ENCODE measurements around the gene ZNF579.
"Not testable (repeated sequence)": the region's sequence is repeated elsewhere in the genome, so short reads cannot be mapped to it uniquely, and the experiment has no call there.

ZNF579 gene

DNA sequence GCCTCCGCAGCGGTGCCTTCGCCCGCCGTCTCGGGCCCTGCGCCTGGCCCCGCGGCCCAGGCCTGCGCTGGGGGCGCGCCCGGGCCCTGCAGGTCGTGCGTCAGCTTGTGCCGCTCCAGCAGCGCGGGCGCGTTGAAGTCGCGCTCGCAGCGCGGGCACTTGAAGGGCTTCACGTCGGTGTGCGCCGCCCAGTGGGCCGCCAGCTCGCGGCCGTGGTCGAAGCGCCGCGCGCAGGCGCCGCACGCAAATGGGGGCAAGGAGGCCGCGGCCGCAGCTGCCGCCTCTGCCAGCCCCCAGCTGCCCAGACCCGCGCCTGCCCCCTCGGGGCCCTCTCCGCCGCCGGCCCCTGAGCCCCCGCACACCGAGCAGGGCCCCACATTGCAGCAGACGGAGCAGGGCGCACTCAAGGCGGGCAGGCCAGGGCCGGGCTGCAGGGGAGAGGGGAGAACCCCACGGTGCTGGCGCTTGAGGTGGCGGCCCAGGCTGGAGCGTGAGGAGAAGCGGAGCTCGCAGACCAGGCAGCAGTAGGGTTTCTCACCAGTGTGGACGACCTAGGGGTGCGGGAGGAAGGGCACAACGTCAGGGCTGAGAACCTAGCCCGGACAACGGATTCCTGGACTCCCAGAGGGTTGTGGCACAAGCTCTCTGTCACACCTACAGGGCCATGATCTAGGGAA is 12.6 kb upstream of the ZNF579 start:
- no peak for DNase-seq

DNA sequence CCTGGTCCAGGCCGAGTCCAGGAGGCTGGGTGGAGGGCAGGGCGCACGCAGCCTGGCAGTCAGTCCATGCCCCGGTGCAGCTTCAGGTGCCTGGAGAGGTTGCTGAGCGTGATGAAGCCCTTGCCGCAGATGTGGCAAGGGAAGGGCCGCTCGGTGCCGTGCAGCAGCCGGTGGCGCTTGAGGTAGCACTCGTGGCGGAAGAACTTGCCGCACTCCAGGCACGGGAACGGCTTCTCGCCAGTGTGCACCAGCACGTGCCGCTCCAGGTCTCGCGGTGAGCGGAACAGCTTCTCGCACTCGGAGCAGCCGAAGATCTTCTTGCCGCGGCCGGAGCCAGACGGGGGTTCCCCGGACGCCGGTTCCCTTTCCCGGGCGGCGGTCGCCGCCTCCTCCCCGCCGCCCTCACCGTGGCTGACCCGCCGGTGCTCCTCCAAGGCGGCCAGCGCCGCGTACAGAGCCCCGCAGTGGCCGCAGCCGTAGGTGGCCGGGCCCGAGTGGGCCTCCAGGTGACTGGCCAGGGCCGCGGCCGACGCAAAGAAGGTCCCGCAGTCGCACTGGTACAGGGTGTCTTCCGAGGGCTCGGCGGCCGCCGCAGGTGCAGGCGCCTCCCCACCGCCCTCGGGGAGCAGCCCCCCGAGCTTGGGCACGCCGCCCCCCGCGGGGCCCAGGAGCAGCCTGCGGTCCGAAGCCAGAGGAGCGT is 11.9 kb upstream of the ZNF579 start:
- DNase-seq = no peak

DNA sequence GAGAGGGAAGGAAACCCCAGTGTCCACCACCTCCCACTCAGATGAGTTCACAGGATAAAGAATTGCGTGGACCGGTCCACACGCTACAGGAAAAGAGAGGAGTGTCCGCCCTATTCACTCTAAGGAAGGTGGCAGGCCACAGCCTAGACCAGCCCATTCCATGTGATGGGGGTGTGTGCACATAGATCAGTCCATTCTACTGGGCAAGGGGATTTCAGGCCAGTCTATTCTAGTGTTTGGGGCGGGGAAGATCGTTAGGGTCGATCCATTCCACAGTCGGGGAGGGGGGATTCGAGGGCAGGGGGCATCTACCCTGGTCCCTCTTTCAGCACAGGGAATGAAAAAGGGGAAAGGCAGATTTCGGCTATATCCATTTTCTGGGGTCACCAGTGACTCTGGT is 10.9 kb upstream of the ZNF579 start:
- no peak for DNase-seq

DNA sequence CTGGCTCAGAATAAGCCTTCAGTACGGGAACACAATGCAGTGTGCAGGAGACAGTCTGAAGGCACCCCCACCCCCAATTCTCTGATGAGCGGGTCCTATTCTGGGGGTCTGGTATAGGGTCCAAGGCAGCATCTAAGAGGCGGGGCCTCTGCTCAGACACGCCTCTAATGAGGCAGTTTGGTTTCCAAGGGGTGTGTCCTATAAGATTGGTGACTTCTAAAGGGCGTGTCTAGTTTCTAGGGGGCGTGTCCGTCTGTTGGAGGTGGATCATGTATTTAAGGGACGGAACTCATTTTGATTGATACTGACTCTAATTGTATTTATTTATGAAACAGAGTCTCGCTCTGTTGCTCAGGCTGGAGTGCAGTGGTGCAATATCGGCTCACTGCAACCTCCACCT is 10.0 kb upstream of the ZNF579 start:
- no peak for DNase-seq

DNA sequence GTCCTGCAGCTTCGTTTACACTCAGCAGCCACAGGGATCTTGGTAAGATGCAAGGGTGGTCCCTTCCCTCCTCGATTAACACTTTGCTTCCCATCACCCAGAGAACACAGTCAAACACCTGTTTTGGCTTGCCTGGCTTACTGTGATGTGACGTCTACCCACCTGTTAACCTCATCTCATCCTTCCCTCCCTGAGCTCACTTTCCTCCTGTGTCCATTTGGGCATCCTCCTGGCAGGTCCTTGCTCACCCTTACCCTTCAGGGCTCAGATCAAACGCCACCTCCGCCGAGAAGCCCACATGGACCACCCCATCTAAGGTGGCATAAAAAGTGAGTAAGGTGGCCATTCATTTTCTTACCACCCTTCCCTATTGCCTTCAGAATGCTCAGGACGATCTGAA is 9.5 kb upstream of the ZNF579 start:
- no peak for DNase-seq

DNA sequence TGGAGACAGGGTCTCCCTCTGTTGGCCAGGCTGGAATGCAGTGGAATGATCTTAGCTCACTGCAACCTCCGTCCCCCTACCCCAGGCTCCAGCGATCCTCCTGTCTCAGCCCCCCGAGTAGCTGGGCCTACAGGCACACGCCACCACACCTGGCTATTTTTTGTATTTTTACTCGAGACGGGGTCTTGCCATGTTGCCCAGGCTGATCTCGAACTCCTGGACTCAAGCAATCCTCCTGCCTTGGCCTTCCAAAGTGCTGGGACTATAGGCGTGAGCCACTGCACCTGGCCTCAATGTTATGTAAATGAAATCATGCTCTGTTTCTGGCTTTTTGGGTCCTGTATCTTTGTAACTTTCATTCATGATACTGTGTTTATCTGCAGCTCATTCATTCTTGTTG is 8.1 kb upstream of the ZNF579 start:
- no peak for DNase-seq

DNA sequence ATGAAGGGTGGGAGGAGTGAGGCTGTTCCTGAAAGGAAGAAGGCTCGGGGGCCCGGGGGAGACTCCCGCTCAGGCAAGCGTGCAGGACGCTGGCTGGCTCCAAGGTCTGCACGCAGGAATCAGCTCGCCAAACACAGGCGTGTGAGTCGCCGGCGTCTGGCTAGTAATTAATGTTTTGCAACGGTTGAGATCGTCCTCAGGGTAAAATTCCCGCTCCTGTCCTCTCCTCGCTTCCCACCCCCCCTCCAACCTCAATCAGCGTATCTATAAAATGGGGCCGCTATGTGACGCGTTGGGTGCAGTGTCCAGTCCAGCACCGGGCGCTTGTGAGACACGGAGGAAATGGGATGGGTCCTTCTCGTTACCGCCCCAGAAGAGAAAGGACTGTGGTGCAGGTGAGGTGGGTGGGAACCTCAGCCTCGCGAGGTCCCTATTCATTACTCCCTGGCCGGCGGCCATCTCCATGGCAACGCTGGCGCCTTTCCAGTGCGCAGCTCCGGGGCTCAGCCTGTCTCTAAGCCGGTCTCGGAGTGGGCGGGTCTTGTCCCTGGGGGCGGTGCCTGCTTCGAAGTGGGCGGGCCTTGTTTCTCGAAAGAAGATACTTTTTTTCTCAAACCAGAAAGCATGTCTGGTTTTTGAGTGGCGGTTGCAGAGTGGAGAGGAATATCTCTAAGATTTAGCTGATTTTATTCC is 6.5 kb upstream of the ZNF579 start:
- DNase-seq = peak; percentile 90

DNA sequence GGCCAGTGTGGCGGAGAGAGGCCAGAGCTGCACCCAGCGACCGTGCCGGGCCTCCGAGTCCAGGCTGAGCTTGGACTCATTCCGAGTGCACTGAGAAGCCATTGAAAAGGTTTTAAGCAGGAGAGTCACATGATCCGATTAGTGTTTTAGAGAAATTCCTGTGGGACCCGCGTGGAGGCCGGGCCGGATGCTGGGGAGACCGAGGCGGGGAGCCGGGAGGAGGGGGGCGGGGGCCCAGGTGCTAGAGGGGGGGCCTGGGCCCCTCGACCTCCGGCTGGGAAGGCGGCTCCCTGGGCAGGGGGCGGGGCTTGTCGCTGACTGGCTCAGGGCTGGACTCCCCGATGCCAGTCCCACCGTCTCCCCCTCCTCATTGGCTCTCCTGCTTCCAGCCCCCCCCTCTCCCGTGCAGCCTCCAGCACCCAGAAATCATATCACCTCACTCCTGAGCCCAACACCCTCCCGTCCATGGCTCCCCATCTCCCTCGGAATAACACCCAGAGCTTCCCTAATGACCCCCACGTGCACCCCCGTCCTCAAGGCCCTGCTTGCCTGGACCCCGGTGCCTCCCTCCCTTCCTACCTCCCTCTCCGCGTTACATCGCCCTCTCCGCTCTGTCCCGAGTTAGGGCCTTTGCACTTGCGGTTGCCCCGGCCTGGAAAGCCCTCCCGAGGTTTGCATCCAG is 5.2 kb upstream of the ZNF579 start:
- peak; percentile 79 for DNase-seq

DNA sequence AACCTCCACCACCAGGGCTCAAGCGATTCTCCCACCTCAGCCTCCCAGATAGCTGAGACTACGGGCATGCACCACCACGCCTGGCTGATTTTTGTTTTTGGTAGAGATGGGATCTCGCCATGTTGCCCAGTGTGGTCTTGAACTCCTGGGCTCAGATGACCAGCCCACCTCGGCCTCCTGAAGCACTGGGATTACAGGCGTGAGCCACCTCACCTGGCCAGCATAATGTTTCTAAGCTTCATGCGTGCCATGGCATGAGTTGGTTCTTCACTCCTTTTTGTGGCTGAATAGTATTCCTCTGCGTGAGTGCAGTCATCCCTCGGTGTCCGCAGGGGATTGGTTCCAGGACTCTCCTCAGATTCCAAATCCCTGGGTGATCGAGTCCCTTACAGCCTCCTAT is 4.2 kb upstream of the ZNF579 start:
- DNase-seq = no peak

DNA sequence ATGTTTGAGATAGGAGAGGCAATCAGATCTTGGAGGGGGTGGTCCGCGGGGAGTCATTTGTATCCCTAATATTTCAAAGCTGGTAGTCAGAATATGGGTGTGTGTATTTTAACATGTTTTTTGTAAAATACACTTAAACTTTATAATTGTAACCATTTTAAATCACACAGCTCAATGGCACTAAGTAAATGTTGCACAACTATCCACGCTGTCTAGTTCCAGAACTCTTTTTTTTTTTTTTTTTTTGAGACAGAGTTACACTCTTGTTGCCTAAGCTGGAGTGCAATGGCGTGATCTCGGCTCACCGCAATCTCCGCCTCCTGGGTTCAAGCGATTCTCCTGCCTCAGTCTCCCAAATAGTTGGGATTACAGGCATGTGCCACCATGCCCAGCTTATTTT is 3.2 kb upstream of the ZNF579 start:
- DNase-seq = not testable (repeated sequence)

DNA sequence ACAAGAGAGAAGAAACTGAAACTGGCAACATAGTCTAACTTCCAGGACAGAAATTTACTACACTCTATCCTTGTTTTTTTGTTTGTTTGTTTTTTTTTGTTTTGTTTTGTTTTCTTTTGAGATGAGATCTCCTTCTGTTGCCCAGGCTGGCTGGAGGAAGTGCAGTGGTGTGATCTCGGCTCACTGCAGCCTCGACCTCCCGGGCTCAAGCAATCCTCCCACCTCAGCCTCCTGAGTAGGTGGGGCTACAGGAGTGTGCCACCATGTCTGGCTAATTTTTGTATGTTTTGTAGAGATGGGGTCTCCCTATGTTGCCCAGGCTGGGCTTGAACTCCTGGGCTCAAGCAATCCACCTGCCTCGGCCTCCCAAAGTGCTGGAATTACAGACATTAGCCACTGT is 1.6 kb upstream of the ZNF579 start:
- not testable (repeated sequence) for DNase-seq

DNA sequence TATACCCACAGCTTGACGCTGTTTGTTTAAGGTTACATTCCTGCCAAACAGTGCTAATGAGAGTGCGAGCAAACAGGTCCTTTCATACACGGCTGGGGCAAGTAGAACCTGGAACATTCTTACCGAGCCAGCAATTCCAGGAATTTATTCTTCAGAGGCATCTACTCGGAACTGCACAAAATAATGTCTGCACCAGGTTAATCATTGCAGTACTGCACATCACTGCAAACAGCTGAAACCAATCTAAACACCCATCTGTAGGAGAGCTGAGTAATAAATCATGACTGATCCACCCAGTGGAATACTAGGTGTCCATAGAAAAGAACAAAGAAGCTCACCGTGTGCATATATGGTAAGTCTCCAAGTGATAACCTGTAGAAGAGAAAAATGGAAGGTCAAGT is 1.2 kb upstream of the ZNF579 start:
- no peak for DNase-seq

DNA sequence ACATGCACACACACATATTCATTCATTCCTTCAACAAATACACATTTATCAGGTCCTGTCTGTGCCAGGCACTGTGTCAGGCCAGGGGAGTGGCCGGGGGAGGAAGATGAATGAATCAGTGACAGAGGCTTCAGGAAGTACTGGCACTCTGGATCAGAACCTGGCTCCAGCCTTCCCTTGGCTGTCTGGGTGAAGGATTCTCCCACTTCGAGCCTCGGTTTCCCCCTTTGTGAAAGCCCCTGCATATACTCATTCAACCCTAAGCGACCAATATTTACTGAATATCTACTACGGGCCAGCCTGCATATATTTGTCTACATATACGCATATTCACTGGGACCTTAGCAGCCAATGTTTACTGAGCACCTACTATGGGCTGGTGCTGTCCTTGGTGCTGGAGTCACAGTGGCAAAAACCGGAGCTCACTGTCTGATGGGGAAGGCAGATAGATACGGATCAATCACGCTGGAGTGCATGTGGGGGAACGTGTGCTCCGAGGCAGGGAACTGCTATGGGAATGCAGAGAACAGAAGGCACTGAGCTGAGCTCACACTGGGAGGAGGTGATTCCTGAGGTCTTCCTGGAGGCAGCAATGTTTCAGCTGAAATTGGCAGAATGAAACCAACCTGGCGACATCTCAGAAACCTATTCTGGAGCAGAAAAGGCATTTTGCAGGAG is 636 bp upstream of the ZNF579 start:
- peak; percentile 32 for DNase-seq

DNA sequence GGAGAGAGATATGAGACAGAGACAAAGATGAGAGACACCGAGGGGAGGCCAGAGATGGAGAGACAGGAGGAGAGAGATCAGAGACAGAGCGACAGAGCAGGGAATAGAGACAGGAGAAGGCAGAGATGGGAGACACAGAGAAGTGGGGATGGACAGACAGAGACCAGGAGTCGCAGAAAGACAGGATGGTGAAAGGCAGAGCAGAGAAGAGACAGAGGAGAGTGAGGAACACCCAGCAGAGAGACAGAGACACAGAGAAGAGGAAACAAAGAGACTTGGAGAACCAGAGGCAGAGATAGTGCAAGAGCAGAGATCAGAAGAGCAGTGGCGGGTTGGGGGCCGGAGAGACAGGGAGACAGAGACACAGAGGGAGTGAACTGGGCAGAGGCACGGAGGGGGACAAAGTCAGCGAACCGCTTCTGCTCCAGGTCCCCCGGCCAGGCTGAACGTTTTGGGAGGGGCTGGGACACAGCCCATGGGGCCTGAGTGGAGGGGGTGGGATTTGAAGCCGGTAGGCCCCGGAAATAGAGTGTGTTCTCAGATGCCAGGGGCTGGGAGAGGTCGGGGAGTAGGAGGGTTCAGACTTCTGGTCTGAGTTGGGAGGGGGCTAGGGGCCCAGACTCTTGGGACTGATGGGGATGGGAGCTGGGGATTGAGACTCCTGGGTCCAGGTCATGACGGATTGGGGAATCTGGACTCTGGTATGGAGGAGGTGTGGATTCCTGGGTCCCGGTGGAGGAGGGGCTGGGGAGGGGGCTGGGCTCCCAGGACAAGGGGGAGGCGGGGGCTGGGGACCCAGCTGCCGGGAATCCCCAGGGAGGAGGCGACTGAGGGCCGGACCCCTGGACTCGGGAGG is 654 bp downstream of the ZNF579 start:
- peak; percentile 9 for DNase-seq

DNA sequence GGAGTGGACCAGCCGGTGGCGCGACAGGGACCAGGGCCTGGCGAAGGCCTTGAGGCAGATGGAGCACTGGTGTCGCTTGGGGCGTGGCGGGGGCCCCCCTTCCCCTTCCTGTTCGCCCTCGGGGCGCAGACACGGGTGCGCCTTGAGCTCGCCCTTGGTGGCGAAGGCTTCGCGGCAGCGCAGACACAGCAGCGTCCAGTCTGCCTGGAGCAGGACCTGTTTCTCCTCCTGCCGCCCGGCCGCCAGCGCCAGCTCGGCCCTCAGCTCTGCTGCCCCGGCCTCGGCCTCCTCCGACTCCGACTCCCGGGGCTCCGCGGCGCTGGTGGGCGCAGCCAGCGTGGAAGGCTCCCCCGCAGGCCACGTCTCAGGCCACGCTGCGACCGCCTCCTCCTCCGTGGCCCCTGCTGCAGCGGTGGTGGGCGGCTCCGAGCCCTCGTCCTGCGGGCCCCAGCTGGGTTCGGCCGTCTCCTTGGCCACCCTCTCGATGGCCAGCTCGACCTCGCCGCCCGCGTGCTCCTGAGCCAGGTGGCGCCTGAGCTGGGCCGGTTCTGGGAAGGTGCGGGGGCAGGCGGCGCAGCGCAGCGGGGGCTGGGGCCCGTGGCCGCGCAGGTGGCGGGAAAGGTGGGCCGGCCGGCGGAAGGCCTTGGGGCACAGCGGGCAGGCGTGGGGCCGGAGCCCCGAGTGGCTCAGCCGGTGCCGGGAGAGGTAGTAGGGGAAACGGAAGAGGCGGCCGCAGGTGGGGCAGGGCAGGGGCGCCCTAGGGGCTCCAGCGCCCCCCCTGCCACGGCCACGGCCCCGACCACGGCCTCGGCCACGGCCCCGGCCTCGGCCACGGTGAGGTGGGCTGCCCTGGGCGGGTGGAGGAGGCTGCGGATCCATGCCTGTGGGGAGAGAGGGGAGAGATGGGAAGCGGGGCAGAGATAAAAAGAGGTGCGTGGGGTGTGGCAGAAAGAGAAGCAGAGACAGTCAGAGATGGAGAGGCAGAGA is 1.6 kb downstream of the ZNF579 start:
- DNase-seq = no peak

DNA sequence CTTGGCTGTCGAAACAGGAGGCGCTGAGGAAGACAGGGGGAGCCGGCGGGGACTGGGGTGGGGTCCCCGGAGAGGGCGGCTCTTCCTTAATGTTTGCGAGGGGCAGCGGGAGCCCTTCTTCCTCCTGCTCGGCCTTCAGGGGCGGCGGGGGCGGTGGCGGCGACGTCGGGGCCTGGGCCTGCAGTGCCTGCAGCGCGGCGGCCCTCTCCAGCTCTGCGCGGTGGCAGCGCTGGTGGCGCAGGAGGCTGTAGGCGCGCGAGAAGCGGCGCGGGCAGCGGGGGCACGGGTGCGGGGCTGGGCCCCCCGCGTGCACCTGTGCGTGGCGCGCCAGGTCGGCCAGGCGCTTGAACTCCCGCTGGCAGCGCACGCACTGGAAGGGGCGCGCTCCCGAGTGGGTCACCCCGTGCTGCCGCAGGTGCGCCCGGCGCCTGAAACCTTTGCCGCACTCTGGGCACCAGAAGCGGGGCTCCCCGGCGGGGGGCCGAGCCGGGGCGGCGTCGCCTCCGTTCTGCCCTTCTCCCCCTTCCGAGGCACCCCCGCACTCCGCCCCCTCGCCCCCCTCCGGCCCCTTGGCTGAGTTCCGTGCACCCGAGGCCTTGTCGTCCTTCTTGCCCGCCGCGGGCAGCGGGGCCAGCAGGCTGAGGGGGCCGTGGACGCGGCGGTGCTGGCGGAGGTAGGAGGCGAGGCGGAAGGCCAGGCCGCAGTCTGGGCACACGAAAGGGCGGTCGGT is 2.5 kb downstream of the ZNF579 start:
- no peak for DNase-seq

DNA sequence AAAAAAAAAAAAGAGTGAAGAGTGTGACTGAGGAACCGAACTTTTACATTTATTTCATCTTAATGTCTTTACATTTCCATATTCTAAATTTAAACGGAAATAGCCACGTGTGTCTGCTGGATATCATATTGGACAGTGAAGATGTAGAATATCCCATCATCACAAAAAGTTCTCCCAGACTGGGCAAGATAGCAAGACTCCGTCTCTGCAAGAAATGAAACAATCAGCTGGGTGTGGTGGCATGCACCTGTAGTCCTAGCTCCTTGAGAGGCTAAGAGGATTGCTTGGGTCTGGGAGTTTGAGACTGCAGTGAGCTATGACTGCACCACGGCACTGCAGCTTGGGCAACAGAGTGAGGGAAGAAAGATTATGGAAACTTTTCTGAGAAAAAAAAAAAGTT is 3.9 kb downstream of the ZNF579 start:
- no peak for DNase-seq

DNA sequence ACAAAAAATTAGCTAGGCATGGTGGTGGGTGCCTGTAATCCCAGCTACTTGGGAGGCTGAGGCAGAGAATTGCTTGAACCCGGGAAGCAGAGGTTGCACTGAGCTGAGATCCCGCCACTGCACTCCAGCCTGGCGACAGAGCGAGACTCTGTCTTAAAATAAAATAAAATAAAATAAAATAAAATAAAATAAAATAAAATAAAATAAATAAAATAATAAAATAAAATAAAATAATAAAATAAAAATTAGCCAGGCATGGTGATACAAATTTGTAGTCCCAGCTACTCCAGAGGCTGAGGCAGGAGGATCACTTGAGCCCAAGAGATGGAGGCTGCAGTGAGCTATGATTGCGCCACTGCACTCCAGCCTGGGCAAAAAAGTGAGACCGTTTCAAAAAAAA is 6.7 kb downstream of the ZNF579 start:
- DNase-seq = not testable (repeated sequence)

DNA sequence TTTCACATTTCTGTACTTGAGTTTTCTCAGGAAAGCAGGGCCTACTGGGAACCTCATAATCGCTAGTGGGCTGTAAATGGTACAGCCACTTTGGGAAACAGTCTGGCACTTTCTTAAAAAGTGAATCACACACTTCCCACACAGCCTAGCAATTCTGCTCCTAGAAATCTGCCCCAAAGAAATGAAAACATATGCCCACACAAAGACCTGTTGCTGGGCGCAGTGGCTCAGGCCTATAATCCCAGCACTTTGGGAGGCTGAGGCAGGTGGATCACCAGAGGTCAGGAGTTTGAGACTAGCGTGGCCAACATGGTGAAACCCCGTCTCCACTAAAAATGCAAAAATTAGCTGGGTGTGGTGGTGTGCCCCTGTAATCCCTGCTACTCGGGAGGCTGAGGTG is 11.2 kb downstream of the ZNF579 start:
- not testable (repeated sequence) for DNase-seq

DNA sequence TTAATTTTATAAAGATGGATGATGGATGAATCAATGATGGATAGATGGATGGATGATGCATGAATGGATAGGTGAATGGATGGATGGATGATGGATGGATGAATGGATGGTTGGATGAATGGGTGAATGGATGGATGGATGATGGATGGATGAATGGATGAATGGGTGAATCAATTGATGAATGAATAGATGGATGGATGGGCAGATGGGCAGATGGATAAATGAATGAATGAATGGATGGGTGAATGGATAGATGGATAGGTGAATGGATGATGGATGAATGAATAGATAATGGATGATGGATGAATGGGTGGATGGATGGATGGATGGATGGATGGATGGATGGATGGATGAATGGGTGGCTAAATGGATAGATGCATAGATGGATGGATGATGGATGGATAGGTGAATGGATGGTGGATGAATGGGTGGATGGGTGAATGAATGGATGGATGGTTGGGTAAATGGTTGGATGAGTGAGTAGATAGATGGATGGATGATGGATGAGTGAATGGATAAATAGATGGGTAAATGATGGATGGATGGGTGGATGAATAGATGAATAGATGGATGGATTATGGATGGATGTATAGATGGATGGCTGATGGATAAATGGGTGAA is 12.8 kb downstream of the ZNF579 start:
- DNase-seq = no peak
